Erythroblast (primary cell): ENCODE measurements around the gene SMAP1.

Experiments
- GATA1 ChIP-seq: IDR thresholded peaks from 2 replicates; pipeline ENCODE4 v1.6.1; 2011; ENCODE audit warnings: low read depth, mild to moderate bottlenecking, control low read depth, low read length, moderate library complexity
- POLR2A ChIP-seq: IDR thresholded peaks from 2 replicates; pipeline ENCODE4 v1.6.1; 2011; ENCODE audit warnings: mild to moderate bottlenecking, low read length

DNA sequence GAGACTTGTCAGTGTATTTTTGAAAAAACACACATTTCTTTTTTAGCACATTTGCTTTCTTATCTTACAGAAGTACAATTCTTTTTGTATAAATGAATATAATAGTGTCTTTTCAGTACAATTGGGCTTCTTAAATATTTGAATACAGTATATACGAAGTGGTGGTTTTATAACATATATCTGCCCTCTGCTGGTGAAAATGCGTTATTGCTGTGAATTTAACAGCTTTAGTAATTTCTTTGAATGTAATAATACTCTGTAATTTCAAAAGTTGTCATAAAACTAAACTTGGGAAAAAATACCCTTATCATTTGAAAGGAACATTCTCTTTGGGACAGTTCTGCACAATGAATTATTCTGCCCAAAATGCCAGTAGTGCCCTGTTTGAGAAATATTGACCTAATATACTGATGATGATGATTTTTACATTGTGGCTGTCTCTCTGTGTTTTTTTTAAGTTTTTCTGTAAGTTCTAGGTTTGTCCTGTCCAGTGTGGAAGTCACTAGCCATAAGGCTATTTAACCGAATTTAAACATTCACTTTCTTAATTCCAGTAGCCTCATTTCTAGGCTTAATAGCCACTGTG is 19.0 kb downstream of the SMAP1 start:
- TF ChIP-seq POLR2A (no peak), GATA1 (no peak)
